HG03135 (cell line): Measurements from ENCODE around the gene UCKL1.
"Not testable (repeated sequence)": the region's sequence is repeated elsewhere in the genome, so short reads cannot be mapped to it uniquely, and the experiment has no call there.

Source experiments
- ATAC-seq: cut with Tn5 transposase; IDR thresholded peaks from one replicate; pipeline ENCODE4 v1.9.1; 2021; ENCODE audit warnings: mild to moderate bottlenecking, moderate library complexity; ENCODE audit not compliant: unreplicated experiment

Gene UCKL1

GRCh38 chr20:63924241-63924640 lies 32.0 kb downstream of the UCKL1 start:
- ATAC-seq = no peak

GRCh38 chr20:63923651-63924050 lies 32.6 kb downstream of the UCKL1 start:
- ATAC-seq = no peak

GRCh38 chr20:63920226-63920625 lies 36.0 kb downstream of the UCKL1 start:
- no peak for ATAC-seq

DNA sequence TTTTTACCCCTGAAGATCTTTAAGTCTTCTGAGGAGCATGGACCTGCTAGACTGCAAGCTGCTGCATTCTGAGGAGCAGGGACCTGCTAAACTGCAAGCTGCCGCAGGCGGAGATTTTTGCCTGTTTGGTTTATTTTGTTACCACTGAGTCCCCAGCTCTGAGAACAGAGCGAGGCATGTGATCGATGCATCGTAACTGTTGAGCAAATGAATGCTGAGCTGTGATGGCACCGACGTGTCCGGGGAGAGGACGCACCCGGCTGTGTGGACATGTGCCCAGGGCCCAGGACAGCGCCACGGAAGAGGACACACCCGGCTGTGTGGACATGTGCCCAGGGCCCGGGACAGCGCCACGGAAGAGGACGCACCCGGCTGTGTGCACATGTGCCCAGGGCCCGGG lies 37.1 kb downstream of the UCKL1 start:
- no peak for ATAC-seq

DNA sequence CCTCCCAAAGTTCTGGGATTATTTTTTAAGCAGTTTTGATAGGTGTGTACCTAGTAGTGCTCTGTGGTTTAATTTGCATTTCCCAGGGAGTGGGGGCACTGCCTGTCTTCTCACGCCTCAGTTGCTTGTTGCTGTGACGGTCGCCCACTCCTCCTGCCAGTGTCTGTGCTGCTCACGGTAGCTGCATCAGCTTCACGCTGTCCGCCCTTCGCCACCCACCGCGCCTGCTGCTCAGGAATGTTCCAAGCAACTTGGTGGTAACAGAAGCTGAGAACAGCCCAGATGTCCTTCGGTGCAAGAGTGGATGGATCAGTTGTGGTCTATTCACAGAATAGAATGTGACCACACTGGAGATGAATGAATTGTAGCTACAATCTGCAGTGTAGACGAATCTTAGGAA lies 38.4 kb downstream of the UCKL1 start:
- ATAC-seq = no peak

DNA sequence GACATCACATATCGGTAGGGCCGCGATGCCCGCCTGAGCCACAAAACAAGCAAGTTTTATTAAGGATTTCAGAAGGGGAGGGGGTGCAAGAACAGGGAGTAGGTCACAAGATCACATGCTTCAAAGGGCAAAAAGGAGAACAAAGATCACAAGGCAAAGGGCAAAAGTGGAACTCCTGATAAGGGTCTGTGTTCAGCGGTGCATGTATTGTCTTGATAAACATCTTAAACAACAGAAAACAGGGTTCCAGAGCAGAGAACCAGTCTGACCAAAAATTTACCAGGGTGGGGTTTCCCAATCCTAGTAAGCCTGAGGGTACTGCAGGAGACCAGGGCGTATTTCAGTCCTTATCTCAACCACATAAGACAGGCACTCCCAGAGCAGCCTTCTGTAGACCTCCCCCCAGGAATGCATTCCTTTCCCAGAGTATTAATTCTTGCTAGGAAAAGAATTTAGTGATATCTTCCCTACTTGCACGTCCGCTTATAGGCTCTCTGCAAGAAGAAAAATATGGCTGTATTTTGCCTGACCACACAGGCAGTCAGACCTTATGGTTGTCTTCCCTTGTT lies 39.8 kb downstream of the UCKL1 start:
- not testable (repeated sequence) for ATAC-seq

DNA sequence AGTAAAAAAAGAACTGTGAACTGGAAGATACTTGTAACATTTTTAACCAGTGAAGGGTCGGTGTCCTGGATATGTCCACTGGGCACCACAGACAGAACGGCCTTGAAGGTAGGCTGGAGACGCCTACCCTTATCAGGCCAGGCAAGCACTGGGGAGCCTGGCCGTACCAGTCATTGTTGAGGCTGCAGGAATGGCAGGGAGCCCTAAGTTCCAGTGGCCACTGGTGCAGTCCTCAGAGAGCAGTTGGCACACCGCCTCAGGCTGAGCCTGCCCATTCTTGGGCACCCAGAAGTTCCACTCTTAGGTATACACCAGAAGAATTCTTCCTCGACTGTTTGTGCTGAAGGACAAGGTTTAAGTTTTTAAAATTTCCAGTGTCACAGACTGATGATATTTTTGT lies 40.7 kb downstream of the UCKL1 start:
- ATAC-seq = no peak

GRCh38 chr20:63913768-63914167 lies 42.4 kb downstream of the UCKL1 start:
- no peak for ATAC-seq

GRCh38 chr20:63911176-63911575 lies 45.0 kb downstream of the UCKL1 start:
- no peak for ATAC-seq

- ATAC-seq = no peak
Measured at GRCh38 chr20:63908008-63908682, 48.1 kb downstream of the UCKL1 start.

DNA sequence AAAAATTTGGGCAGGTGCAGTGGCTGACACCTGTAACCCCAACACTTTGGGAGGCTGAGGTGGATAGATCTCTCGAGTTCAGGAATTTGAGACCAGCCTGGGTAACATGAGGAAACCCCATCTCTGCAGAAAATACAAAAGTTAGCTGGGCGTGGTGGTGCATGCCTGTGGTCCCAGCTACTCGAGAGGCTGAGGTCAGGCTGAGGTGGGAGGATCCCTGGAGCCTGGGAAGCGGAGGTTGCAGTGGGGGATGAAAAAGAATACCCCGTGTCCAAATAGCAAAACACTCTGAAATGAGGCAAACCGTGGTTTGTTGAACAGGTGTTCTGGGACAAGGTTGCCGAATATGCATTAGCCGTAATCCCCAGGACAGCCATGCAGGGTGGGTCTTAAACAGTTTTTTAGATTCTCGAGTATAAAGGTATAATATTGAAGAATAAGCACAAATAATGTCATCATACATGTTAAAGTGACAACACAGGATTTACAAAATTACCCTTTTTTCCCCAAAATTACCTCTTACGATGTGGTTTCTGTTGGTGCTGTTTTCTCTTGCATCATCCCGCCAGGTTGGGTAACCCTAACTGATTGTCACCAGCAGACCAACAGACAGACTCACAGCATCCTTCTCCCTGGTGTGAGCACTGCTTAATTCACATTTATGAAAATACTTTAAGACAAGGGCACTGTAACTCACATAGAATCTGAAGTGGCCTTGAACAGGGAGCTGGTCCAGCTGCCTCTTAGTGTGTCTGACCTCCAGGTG lies 52.2 kb downstream of the UCKL1 start:
- no peak for ATAC-seq

GRCh38 chr20:63900413-63900812 lies 55.8 kb downstream of the UCKL1 start:
- ATAC-seq = no peak

GRCh38 chr20:63898882-63899558 lies 57.2 kb downstream of the UCKL1 start:
- no peak for ATAC-seq

GRCh38 chr20:63897978-63898561 lies 58.1 kb downstream of the UCKL1 start:
- ATAC-seq = no peak

- no peak for ATAC-seq
Measured at GRCh38 chr20:63896264-63897105, 59.7 kb downstream of the UCKL1 start.

GRCh38 chr20:63895952-63896263 lies 60.3 kb downstream of the UCKL1 start:
- ATAC-seq = no peak

DNA sequence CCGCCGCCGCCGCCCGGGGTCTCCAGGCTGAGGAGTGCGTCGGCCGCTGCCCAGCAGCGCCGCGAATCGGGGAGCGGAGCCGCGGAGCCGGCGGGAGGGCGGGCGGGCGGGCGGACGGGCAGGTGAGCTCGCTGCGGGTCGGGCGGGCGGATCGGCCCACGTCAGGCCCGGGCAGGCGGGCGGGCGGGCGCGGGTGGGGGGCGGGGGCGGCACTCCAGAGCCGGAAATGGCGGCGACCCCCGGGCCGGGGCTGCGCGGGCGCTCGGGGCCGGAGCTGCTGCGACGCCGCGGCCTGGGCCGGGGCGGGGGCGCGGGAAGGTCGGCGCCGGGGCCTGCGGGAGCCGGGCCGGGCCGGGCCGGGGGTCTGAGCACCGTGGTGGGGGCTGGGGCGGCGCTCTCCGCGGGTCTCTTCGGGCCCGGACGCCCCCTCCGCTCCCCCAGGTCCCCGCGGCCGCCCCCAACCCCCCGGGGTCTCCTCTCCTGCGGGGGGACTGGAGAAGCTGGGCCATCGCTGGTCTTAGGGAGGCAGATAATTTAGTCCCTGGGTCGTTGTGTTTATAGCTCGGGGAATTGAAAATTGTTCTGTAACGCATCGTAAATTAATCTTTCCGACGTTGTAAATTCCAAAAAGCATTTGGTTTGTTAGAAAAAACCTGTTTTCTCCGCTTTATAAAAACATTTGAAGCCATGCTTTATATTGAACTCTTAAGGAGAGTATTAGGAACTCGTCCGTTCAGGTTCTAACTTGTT lies 60.8 kb downstream of the UCKL1 start:
- peak; percentile 15 for ATAC-seq

DNA sequence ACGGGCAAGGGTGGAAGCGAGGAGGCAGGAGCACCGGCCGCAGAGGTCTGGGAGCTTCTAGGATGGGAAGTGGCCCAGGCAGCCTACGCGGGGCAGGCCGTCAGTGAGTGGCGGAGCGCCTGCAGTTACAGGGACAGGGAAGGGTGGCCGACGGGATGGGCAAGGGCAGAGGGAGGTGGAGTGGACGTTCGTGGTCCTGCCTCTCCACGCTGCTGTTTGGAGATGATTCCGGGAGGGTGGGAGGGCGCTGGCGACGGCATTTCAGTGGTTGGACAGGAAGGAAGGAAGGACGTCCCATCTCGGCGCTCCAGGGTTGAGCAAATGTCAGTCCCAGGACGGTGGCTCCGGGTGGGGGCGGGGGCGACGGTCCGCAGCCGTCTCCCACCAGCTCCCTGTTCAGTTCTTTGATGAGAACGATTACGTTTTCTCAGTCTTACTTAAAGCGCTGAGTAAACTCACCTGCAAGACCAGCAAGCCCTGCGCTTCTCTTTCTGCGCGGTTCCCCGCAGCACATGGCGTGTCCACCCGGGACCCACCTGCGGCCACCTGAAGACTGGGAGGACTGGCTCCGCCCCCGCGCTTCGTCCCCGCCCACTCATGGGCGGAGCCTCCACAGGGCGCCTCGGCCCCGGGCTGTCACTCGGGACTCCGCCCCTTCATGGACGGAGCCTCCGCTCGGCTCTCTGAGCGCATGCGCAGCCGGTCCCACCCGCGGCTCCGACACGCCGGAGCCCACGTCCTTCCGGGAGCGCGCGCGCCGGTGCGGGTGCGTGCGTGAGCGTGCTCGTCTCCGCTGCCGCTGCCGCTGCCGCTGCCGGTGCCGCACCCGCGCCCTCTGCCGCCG lies 61.6 kb downstream of the UCKL1 start, which contains the start of gene DNAJC5:
TSS of gene DNAJC5 (plus strand) at position 769 of the 844 bp plus-strand sequence. CDS start 33,220 bp downstream, outside the sequence.
- ATAC-seq = peak; percentile 75

DNA sequence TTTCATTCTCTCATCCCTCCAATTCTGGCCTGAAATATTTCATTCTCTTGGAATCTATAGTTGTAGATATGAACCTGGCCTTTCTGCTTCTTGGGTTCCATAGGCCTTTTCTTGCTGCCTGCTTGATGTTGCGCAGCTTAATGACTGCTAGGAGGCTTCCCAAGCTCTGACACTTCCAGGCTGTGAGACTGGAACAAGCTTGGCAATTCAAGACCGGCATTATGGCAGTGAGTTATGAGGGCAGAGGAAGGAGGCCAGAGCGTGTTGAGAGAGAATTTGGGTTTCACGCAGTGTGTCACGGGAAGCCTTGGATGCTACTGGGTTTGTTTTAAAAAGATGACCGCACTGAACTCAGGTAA lies 62.2 kb downstream of the UCKL1 start:
- ATAC-seq = no peak
